Hepatocyte (in vitro differentiated cells): ENCODE results near the gene TBC1D25.

Source experiments
- CTCF ChIP-seq: fragments of 200-600 bp; sonication (generic); IDR thresholded peaks from 2 replicates; pipeline ENCODE4 v1.5.1; 2016; ENCODE audit warnings: antibody characterized with exemption, mild to moderate bottlenecking; ENCODE audit not compliant: poor library complexity
- EZH2 ChIP-seq: fragments of 200-600 bp; sonication (generic); IDR thresholded peaks from 2 replicates; pipeline ENCODE4 v1.6.1; 2016; ENCODE audit warnings: antibody characterized with exemption, mild to moderate bottlenecking, borderline replicate concordance
- EZH2phosphoT487 ChIP-seq: fragments of 200-600 bp; sonication (generic); IDR thresholded peaks from one replicate; pipeline ENCODE4 v1.6.1; 2018; ENCODE audit warnings: antibody characterized with exemption, mild to moderate bottlenecking, low read depth, moderate library complexity; ENCODE audit not compliant: unreplicated experiment, severe bottlenecking

DNA sequence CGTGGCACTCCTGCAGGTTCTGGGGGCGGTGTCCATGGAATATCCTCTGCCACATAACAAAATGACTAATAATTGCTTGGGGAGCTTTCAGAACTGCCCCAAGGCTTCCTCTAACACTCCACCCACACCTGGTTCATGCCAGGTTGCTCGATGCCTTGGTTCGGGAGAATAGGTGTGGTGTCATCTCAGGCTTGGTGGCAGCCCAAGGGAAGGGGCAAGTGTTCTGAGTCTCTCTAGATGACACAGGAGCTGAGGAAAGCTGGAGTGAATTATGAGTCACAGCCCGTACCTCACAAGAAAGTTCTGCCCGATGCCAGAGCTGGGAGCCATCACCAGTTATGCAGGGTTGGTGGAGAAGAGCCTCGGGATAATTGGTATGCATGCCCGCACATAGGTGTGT, 48.9 kb upstream of the TBC1D25 start:
- TF ChIP-seq CTCF (no peak), EZH2phosphoT487 (no peak), EZH2 (no peak)
